D721Med (cell line): Measurements from ENCODE around the gene MBTPS1.

Experiments
- DNase-seq: peaks from one replicate; pipeline ENCODE4 v3.0.0; 2011; ENCODE audit warnings: low spot score; ENCODE audit not compliant: insufficient read length
- FAIRE-seq: peaks from 2 replicates; lab custom pipeline; 2011; peaks lifted over from hg19 to GRCh38; lab: Jason Lieb, UNC
- CTCF ChIP-seq: IDR thresholded peaks from 2 replicates; pipeline ENCODE4 v1.5.1; 2012; ENCODE audit warnings: mild to moderate bottlenecking, control low read depth; ENCODE audit not compliant: insufficient read depth; ENCODE audit errors: missing control alignments

MBTPS1 gene

GRCh38 chr16:84103678-84104077 is 13.1 kb downstream of the MBTPS1 start:
- no peak for DNase-seq
- TF ChIP-seq CTCF = no peak
- FAIRE-seq = no peak

GRCh38 chr16:84098939-84099338 is 17.8 kb downstream of the MBTPS1 start:
- DNase-seq (no peak), FAIRE-seq (no peak)

DNA sequence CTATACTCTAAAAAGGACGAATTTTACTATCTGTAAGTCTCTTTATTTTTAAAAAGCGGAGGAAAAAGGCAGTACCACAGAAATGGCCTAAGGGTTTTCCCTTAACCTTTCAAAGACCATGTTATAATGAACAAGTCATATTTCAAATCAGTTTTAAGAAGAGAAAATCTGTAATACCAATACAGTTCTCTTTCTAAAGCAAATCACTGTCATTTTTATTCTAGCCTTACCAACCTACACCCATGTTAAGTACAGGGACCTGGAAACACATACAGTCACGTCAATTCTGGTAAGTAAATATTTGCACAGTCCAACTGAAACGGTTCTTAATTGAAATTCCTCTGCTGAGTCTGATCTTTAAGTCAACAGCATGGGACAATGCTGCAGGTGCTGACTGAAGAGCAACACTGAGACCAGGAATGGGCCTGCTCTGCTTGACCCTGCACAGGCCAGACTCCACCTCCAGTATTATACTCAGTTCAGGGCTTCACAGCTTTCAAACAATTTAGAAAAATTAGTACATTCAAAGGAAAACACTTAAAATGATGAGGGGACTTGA is 20.2 kb downstream of the MBTPS1 start:
- no peak for DNase-seq
- FAIRE-seq = no peak
- no peak for TF ChIP-seq CTCF

More at GRCh38 chr16:84098939-84099338, 17.8 kb downstream of the MBTPS1 start:
- no peak for TF ChIP-seq CTCF

DNA sequence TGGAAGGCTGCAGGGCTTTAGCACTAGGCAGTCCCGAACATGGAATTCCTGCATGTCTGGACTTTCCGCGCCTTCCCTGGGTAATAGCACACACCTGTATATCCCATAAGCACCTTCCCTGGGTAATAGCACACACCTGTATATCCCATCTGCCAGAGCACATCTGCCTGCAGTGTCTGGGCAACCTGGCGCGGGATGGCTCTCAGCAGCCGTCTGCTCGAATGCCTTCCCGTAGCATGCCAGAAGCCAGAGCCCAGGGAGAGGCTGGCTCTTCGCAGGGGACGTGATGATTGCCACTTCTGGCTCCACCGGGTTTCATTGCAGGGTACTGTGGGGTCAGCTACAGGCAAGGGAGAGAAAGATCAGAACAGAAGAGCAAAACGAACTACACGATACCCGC is 21.3 kb downstream of the MBTPS1 start:
- FAIRE-seq = no peak
- TF ChIP-seq CTCF = no peak
- no peak for DNase-seq

- FAIRE-seq (no peak), DNase-seq (no peak)
- no peak for TF ChIP-seq CTCF
These were observed 22.9 kb downstream of the MBTPS1 start for GRCh38 chr16:84093879-84094270.

DNA sequence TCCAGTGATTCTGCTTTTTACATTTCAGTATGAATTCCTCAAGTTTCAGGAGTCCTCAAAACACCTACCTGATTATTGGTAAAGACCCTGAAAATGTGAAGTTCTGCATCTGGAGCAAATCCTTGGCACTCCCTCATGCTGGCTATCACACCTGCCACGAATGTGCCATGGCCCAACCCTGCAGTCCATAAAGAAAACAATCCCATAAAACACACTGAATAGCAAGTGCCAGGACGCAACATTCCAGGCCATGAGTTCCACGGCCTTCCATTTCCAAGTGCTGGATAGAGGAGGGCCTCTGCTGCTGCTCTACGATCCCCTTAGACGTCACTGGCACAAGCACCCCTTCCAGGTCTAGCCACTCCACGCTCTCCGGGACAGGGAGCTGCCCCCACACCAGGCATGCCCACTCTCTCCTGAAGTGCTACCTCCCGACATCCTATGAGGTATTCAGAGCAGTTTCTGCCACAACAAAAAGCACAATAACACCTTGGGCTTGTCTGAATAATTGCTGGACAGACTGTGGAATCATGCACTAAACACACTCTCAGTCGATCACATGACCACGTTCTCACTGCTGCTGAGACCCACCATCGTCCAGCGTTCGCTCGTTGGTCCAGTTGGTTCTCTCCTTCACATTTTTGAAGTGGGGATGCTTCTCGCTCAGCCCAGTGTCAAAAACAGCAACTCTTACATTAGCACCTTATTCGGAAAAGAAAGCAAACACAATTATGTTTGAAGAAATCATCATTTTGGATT is 23.4 kb downstream of the MBTPS1 start:
- DNase-seq = no peak
- no peak for TF ChIP-seq CTCF
- no peak for FAIRE-seq

GRCh38 chr16:84091460-84091859 is 25.3 kb downstream of the MBTPS1 start:
- no peak for TF ChIP-seq CTCF
- FAIRE-seq = no peak
- DNase-seq = no peak
